ENCODE data around the gene ZNF789.
A peak's percentile ranks its signal among the peaks of the same experiment; 100 is the strongest.
"Not testable (repeated sequence)": the region's sequence is repeated elsewhere in the genome, so short reads cannot be mapped to it uniquely, and the experiment has no call there.

ZNF789 gene

DNA sequence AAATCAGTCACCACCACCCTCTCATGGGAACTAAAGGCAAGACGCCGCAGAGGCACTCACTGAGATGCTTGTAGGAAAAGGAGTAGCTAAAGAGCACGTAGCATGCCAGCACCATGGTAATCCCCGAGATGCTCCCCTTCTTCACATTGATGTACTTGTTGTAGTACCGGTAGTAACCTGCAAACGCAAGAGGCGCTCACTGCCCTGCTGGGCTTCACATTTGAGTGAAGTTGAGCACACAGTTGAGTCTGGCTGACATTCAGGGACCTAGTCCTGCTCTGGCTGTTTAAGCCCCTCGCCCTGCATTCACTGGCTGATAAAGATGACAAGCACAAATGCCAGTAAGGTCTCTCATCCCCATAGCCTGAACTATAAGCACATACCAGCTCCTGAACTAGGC is 13.6 kb upstream of the ZNF789 start:
- DNase-seq, result peak; percentile 51

DNA sequence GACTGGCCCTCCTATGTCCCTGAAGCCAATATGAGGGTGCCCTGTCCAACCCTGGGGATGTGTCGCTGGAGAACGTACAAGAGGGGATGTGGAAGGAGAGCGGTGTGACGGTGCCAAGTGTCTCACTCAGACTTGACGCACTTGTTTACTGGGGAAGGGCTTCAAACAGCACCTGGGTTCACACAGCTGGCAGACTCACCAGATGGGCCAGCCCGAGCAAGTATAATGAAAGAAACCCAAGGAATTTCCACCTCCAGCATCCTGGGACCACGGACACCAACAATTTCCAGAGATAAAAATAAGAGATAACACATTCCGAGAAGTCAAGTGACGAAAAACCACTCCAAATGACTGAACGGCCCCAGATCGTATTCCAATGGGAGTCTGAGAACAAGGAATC is 12.0 kb upstream of the ZNF789 start:
- DNase-seq, result no peak

DNA sequence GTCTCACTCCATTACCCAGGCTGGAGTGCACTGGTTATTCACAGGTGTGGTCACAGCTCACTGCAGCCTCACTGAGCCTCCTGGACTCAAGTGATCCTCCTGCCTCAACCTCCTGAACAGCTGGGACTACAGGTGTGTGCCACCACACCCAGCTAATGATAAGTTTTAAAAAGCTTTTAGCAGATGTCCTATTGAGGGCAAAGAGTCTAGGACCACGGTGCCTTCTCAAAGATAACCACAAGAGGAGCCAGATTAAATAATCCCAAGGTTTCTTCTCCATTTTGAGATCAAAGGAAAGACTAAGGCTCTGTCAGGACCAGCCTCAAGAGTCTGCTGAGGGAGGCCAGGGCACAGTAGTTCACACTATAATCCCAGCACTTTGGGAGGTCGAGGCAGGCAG is 11.5 kb upstream of the ZNF789 start:
- DNase-seq, result no peak

DNA sequence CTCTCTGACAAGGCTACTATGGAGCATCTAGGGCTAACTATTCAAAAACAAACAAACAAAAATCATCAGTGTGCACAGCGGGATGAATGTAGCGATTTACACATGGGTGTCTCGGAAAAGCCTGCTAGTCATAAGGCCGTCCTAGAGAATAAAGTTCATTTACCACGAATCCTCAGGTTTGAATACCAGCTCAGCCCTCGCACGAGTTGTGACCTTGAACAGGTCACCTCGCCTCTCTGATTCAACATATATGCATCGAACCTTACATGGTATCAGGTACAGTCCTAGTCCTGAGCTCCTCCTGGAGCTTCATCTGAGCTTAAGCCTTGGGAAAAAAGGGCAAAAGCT is 7.3 kb upstream of the ZNF789 start:
- no peak for DNase-seq

DNA sequence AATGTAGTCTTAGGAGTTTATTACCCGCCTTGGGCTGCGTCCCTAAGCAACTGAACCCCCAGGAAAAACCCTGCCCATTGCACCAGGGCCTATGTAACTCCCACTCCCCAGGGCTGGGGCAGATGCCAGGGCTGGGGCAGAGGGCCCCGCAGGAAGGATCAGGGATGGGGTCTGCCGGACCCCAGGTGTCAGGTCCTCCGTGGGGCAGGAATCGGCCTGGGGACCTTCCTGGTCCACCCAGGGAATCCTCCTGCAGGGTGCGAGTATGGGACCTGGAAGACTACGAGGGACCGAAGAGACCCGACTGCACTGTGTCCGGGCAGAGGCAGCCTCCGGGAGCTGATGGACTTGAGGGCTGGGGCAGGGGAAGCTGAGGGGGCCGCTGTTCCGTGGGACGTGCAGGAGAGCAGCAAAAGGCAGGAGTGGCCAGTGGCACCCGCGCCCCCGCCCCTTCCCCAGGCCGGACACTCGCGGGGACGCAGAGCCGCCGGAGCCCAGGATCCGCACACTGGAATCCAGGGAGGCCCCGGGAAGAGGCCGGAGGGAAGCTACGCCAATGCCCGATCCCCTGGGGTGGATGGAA is 4.3 kb upstream of the ZNF789 start:
- no peak for DNase-seq

DNA sequence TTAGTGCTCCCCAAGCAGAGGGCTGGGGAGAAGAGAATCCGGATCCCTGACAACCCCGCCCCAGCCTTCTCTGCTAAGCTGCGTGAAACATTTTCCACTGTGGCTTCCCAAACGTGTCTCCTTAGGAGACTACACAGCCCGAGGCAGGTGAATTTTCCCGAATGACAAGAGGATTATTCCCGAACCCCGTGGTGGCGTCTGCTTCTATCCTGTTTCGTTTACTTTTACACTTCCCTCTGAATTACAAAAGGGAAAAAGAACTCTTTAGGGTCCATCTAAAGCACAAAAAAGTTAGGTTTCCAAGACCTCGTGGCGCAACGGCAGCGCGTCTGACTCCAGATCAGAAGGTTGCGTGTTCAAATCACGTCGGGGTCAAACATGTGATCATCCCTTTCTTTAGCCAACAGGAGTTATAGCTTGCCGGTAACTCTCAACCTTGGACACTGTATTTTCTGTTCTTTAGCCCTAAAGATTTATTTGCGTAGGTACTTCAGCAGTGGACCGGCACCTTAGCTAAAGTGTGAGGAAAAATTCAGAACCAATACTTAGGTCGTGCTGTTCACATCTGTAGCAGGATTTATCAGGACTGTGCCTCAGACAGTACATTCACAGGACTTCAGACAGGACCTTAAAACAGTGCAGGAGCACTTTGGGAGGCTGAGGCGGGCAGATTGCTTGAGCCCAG is 3.2 kb upstream of the ZNF789 start:
- no peak for DNase-seq

DNA sequence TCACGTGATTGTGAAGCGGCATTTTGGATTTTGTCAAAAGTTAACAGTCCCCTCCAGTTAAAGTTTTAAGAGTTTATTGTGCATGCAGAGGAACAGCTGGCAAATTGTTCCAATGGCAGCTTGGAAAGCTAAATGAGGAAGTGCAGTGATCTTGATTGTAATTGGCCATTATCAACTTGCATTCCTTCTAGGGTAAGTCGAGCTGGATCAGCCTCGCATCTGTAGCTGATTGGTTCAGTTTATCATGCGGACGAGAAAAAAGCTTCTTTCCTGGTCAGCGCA is 566 bp downstream of the ZNF789 start:
- peak; percentile 26 for DNase-seq

DNA sequence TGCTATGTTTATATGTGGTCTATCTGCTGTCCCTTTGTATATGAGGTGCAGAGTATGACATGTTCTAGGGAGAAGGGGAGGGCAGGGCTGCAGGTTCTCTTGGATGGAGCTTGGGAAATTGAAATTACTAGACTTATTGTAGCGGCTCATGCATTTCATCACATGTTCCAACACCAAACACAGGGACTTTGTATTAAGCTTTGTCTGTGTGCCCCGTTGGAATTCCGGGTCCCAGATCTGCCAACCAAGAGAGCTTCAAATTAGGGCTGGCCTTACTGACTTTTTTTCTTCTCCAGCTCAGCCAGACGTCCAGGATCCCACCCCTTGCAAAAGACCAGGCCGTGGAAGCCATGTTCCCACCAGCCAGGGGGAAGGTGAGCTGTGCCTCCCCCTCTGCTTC is 3.4 kb downstream of the ZNF789 start:
- DNase-seq, result no peak

DNA sequence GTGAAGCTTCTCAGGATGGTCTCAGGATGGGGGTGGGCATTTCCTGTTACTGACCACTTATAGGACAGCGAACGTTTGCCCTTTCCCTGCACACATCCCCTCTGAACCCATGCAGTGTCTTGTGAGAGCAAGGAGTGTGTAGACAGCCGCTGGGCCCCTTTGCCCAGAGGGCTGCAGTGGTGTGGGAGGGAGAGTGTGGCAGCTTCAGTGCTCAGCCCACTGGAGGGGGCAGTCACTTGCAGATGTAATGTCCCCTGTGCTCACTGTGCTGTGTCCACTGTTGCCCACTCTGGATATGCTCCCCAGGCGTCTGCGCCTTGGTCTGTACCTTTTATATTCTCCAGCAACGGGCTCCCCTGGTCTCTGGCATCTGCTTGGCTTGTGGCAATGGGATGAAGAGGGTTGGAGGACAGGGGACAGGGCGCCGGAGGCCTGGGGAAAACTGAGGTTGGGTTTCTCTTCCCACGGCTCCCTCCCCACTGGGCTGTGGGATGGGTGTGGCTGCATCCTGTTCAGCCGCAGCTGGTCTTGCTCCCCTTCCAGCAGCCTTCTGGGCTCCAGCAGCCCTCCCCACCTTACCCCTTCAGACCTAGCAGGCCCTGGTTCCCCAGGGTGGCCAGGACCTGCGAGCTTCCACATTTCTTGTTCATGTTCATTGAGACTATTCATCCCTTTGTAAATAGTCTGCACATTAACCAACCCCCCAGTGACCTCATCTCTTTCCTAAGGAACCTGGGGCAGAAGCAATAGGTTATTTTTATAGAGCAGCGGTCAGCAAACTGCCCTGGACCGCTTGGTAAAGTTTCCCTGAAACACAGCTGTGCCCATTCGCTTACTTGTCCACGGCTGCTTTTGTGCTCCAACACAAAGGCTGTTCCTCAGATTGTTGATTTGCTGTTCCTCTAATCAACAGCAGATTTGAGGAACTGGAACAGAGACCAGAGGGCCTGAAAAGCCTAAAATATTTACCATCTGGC is 6.1 kb downstream of the ZNF789 start:
- no peak for DNase-seq

DNA sequence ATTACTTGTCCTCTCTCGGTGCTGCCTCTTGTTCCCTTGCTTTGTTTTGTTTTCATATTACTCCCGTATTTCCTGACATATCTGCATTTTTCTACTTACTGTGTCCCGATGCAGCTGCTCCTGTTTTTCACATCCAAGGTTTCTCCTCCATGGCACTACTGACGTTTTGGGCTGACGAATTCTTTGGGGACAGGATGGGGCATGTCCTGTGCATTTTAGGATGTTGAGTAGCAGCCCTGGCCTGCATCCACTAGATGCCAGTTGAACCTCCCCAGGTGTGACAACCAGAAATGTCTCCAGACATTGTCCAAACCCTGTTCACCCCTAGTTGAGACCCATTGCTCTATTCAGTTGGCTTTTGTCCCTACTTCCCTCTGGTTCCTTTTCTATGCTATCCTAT is 12.4 kb downstream of the ZNF789 start:
- no peak for DNase-seq

DNA sequence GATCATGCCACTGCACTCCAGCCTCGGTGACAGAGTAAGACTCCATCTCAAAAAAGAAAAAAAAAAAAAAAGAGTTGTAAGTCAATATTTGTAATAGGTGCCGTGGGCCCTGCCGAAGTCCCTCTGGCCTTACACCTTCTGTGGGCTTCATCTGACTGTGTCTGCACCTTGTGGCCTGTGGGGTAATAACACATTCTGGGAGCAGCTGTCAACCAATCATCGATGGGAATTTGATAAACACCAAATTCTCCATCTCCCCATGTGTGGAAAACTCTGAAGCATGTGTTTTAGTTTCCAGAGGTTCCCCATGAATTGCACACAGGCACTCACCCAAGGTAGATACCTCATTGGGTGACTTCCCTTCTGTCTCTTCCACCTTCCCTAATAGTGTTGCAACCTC is 16.5 kb downstream of the ZNF789 start:
- no peak for DNase-seq

DNA sequence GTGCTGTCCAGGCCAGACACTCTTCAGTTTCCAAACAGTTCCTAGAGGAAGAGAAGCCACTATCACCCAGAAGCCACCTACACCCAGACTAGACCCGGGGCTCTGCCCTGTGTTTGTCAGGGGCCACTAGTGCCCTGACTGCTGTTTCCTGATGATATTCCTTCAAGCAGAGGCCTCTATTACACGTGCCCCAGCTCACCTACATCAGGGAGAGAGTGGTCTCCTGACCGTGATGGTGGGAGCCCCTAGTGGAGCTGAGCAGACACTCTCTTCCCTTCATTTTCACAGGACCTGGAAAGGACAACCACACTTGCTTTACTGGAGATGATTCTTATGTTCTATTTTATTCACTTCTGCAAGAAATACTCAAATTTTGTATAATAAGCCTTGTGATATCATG is 18.2 kb downstream of the ZNF789 start:
- no peak for DNase-seq

DNA sequence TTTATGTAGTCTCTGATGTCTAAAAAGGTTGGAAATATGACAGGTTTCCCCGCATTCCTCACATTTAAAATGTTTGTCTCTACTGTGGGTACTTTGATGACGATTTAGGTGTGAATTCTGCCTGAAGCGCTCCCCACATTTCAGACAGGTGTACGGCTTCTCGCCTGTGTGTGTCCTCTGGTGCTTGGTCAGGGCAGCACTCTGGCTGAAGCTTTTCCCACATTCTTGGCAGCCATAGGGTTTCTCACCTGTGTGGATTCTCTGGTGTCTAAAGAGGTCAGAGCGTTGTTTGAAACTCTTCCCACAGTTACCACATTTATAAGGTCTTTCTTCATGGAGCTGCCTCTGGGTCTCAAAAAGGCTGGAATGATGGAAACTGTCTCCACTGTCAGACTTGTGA is 21.1 kb downstream of the ZNF789 start:
- no peak for DNase-seq

DNA sequence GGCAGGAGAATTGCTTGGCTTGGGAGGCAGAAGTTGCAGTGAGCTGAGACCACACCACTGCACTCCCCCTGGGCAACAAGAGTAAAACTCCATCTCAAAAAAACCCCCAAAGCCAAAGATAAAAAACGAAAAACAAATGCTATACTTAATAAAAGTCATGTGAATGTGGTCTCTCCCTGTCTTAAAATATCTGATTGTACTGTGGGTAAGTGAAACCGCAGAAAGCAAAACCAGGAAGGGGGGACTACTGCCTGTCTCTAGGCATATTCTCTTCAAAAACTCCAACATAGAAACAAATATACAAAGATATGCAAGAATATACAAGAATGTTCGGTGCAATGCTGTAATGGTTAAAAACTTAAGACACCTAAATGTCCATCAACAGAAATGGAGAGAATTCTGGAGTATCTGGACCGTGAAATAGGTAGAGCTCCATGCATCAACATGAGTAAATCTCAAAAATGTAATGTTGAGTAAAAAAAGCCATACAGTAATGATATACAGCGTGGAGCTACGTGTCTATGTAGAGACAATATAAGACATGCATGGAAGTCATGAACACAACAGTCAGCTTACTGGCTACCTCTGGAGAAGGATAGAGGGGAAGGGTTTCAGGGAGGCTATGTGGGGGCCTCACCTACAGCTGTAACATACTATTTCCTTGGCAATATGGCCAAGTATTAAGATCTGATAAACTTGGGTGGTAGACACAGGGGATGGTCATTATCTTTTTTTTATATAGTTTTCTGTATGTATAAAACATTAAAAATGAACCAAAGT is 25.3 kb downstream of the ZNF789 start:
- DNase-seq, result no peak

DNA sequence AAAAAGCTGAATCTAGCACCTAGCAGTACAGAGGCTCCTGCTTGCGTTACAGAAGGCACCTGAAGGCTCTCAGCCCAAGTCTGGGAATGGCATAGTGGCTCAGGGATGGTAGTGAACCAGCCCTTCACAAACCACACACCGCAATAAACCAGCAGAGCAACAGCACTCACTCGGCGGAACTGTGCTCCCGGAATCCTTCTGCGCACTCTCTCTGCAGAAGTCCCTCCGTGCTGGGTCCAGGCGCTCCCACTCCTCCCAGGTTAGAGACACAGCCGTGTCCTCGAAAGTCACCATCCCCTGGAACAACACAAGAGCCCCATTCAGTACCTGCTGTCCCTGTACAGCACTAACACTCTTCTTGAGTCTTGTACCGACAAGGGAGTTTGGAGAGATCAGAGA is 25.9 kb downstream of the ZNF789 start:
- DNase-seq, result no peak

DNA sequence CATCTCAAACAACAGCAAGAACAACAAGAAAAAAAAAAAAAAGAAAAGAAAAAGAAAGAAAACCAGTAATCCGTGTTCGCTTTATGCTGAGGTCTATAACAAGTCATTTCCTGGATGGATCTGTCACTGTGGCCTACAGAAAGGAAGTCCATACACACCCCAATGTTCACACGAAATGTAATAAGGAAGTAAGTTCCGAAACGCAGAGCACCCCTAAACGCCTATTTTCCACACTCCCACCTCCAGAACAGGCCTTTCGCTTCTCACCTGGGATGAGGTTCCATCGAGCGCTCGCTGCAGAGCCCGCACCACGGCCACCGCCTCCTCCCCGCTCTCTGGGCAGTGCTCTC is 26.7 kb downstream of the ZNF789 start:
- no peak for DNase-seq

DNA sequence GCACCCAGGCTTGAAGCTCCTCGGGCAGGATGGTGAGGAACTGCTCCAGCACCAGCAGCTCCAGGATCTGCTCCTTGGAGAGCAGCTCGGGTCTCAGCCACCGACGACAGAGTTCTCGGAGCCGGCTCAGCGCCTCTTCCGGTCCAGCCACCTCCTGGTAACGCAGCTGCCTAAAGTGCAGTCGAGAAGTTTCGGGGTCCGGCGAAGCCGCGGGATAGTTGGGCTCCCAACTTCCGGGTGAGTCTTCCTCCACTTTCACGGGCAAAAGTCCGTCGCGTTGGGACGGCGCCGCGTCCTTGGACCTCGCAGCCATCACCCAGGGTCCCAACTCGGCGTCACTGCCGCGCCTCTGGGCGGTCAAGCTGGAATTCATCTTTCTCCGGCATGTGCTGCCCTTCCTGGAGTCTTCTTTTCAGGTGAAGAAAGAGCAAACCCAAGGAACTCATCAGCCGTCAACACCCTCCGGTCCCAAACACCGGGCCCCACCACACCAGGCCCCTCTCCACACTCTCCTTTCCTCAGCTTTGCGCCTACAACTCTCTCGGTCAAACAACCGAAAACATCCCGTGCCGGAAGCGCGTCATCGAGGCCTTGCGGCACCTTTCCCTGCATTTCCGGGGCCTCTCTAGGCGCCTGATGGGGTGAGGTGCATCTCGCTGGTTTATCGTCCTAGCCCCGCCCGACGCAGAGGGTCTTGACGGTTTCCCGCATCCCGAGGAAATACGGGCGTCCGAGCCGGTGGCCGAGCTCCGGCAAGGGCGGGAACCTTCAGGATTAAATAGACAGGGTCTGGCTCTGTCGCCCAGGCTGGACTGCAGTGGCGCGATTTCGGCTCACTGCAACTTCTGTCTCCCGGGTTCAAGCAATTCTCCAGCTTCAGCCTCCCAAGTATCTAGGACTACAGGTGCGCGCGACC is 27.3 kb downstream of the ZNF789 start, which contains the start of gene ZNF394:
Gene ZNF394, minus strand, starts transcription at position 561 of the 916 bp plus-strand sequence. Its CDS starts 188 bp downstream, at position 373.
- DNase-seq, result peak; percentile 92

DNA sequence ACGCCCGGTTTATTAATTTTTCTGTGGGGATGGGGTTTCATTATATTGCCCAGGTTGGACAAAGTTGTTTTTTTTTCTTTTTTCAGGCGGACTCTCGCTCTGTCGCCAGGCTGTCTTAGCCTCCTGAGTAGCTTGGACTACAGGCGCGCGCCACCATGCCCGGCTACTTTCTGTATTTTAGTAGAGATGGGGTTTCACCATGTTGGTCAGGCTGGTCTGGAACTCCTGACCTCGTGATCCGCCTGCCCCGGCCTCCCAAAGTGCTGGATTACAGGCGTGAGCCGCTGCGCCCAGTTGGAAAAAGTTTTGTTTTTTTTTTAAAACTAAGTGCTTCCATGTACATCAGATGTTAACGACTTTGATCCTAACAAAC is 27.9 kb downstream of the ZNF789 start:
- no peak for DNase-seq

DNA sequence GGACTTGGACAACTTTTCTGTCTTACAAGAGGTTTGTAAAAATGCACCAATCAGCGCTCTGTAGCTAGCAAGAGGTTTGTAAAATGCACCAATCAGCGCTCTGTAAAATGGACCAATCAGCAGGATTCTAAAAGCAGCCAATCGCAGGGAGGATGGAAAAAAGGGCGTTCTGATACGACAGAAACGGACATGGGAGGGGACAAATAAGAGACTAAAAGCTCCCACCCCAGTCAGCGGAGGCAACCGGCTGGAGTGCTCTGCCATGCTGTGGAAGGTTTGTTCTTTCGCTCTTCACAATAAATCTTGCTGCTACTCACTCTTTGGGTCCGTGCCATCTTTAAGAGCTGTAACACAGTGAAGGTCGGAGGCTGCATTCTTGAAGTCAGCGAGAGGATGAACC is 28.5 kb downstream of the ZNF789 start:
- DNase-seq, result not testable (repeated sequence)

DNA sequence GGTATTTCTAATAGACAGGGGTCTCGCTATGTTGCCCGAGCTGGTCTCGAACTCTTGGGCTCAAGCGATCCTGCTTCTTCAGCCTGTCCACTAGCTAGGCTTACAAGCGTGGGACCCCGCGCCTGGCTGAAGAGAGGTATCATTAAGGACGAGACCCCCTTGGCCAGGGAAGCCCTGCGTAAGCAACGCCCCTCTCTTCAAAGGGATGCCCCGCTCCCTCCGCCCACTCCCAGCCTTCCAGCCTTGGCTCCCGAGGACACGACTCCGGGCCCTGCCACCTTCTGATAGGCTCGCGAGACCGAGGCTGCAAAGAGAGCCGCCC is 31.6 kb downstream of the ZNF789 start:
- DNase-seq, result no peak

DNA sequence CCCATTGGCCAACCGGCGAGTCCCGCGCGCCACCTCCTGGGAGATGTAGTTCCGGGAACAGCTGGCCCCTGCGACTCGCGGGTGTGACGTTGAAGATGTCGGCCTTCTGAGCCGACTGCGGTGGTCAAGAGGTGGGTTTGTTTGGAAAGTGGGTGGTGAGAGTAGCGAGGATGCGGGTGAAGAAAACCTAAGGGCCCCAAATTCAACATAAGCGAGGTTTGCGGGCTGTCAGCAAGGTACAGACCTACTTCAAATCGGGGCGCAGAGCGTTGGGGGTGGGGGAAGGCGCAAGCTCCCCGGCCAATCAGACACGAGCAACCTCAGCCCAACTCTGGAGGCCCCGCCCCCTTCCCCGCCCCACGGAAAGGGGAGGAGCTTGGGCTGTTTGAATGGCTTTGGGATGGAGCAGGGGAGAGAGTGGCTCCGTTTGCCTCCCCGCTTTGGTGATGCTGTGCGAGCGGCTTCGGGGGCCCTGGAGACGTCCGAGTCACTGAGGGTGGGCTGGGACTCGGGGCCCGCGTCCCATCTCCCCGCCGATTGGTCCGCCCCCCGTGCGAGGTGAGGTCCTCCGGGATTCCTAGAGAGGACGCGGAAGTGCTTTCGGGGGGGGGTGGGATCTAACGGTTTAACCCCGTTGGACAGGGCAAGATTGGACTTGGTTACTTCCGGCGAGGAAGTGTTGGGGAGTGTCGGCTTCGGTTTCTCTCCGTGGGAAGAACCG is 32.1 kb downstream of the ZNF789 start, which contains the start of gene ZKSCAN5:
Gene ZKSCAN5, plus strand, starts transcription at position 60 of the 721 bp plus-strand sequence. CDS start 1,383 bp downstream, outside the sequence.
- DNase-seq, result peak; percentile 98

DNA sequence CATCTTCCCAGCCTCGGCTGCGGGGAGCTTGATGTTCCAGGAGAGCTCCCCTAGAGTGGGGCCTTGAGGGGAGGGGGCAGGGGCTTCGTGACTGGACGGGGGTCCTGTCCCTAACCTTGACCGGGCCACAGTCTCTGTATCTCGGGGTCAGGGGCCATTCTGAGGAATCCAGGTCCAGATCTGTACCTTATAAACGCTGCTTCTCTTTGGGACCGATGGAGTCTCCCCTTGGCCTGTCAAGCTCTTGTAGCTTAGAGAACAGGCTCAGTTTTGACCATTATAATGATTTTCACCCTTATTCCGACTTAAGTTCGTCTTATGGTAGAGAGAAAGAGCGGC is 32.6 kb downstream of the ZNF789 start:
- DNase-seq, result no peak
